HepG2 (cell line): ENCODE data around the gene ERMARD. TPM values are rescaled to one million over a fixed set of nuclear protein-coding genes. Genes with fewer than 3 reads are reported as not detected.

Experiments used
- BORCS8-MEF2B ChIP-seq: sonication (generic); formaldehyde crosslinking; IDR thresholded peaks from 2 replicates; pipeline ENCODE4 v1.8.0; 2022; ENCODE audit warnings: mild to moderate bottlenecking, missing genetic modification reagents
- CCDC6 ChIP-seq: sonication (generic); formaldehyde crosslinking; IDR thresholded peaks from 2 replicates; pipeline ENCODE4 v1.8.1; 2022; ENCODE audit warnings: mild to moderate bottlenecking, missing genetic modification reagents, moderate library complexity
- CREM ChIP-seq, 2 experiments: sonication (generic) in 1 of 2; formaldehyde crosslinking in 1 of 2; IDR thresholded peaks; 2 replicates each; pipeline versions ENCODE4 v1.4.0 to v1.6.1; 2016 to 2020; ENCODE audit warnings: antibody characterized with exemption in 1 of 2, mild to moderate bottlenecking in 1 of 2, missing genetic modification reagents in 1 of 2
- HNRNPK ChIP-seq: fragments of 200-400 bp; formaldehyde crosslinking; IDR thresholded peaks from 2 replicates; pipeline ENCODE4 v1.6.1; 2018; ENCODE audit warnings: low read length, low read depth, moderate library complexity, mild to moderate bottlenecking; ENCODE audit not compliant: poor library complexity, severe bottlenecking
- MYNN ChIP-seq: sonication (generic); formaldehyde crosslinking; IDR thresholded peaks from 2 replicates; pipeline ENCODE4 v1.4.0; 2020; ENCODE audit warnings: mild to moderate bottlenecking, low read depth, missing genetic modification reagents
- NCOA5 ChIP-seq: sonication (generic); formaldehyde crosslinking; IDR thresholded peaks from 2 replicates; pipeline ENCODE4 v1.4.0; 2020; ENCODE audit warnings: missing genetic modification reagents
- POLR2A ChIP-seq, 2 experiments: IDR thresholded peaks; 2 replicates each; pipeline ENCODE4 v1.6.1; 2011; ENCODE audit warnings: low read depth in 2 of 2, low read length in 2 of 2, mild to moderate bottlenecking in 1 of 2, moderate library complexity in 1 of 2; ENCODE audit not compliant: insufficient read depth in 1 of 2
- TARDBP ChIP-seq: sonication (generic); formaldehyde crosslinking; IDR thresholded peaks from 2 replicates; pipeline ENCODE4 v1.8.0; 2022; ENCODE audit warnings: mild to moderate bottlenecking, missing genetic modification reagents
- ZMAT3 ChIP-seq: sonication (generic); formaldehyde crosslinking; conservative IDR thresholded peaks from 2 replicates; pipeline ENCODE4 v1.7.0; 2021; ENCODE audit warnings: missing genetic modification reagents
- ZNF20 ChIP-seq: sonication (generic); formaldehyde crosslinking; IDR thresholded peaks from 2 replicates; pipeline ENCODE4 v1.4.0; 2020; ENCODE audit warnings: mild to moderate bottlenecking, moderate library complexity, missing genetic modification reagents
- ZNF547 ChIP-seq: sonication (generic); formaldehyde crosslinking; IDR thresholded peaks from 2 replicates; pipeline ENCODE4 v1.5.1; 2020; ENCODE audit warnings: mild to moderate bottlenecking, missing genetic modification reagents
- ZSCAN30 ChIP-seq: sonication (generic); formaldehyde crosslinking; IDR thresholded peaks from 2 replicates; pipeline ENCODE4 v1.5.0; 2020; ENCODE audit warnings: mild to moderate bottlenecking, missing genetic modification reagents
- polyA plus RNA-seq, 8 experiments: library from polyadenylated mRNA; depleted of rRNA in 3 of 8; stranded (reverse) in 7 of 8; unstranded in 1 of 8; fragments of >200 nt; fragmentation: Illumina TruSeq in 4 of 8; extraction: Trizol in 4 of 8; gene quantifications; 2 replicates each; pipeline versions ENCODE4 v1.2.1 to v1.2.3, GENCODE V29; 2011 to 2016; ENCODE audit warnings: low read depth in 4 of 8, missing spikeins in 1 of 8, mixed read lengths in 1 of 8; ENCODE audit not compliant: insufficient read depth in 1 of 8
- total RNA-seq, 5 experiments: library from RNA; depleted of rRNA; stranded (reverse); fragments of >200 nt; fragmentation: Illumina TruSeq; extraction: Trizol; gene quantifications; 2 replicates each; pipeline ENCODE4 v1.2.3, GENCODE V29; 2016; ENCODE audit warnings: low read depth in 1 of 5
- TF ChIP-seq, protein P1 (sequence below): IDR thresholded peaks from 2 replicates; pipeline ENCODE4 v1.6.1; 2016; ENCODE audit warnings: missing genetic modification reagents, missing compliant biosample characterization
- TF ChIP-seq, protein P2 (sequence below): sonication (generic); formaldehyde crosslinking; IDR thresholded peaks from 2 replicates; pipeline ENCODE4 v1.4.0; 2020; ENCODE audit warnings: mild to moderate bottlenecking, missing genetic modification reagents
- TF ChIP-seq, protein P3 (sequence below), 2 experiments: sonication (generic) in 1 of 2; formaldehyde crosslinking in 1 of 2; IDR thresholded peaks; 2 replicates each; pipeline versions ENCODE4 v1.5.1 to v1.6.1; 2011 to 2020; ENCODE audit warnings: borderline replicate concordance in 1 of 2, low read depth in 1 of 2, low read length in 1 of 2, mild to moderate bottlenecking in 1 of 2, missing genetic modification reagents in 1 of 2, moderate library complexity in 1 of 2
- TF ChIP-seq, protein P4 (sequence below): sonication (generic); formaldehyde crosslinking; IDR thresholded peaks from 2 replicates; pipeline ENCODE4 v1.9.0; 2021; ENCODE audit warnings: mild to moderate bottlenecking, missing genetic modification reagents

Gene ERMARD
- total and polyA plus RNA-seq, 2 of the 13 experiments (the other 11 are each of a cell fraction or from before 2014, with no cell fraction given), result 8.8 to 10.7 TPM

DNA sequence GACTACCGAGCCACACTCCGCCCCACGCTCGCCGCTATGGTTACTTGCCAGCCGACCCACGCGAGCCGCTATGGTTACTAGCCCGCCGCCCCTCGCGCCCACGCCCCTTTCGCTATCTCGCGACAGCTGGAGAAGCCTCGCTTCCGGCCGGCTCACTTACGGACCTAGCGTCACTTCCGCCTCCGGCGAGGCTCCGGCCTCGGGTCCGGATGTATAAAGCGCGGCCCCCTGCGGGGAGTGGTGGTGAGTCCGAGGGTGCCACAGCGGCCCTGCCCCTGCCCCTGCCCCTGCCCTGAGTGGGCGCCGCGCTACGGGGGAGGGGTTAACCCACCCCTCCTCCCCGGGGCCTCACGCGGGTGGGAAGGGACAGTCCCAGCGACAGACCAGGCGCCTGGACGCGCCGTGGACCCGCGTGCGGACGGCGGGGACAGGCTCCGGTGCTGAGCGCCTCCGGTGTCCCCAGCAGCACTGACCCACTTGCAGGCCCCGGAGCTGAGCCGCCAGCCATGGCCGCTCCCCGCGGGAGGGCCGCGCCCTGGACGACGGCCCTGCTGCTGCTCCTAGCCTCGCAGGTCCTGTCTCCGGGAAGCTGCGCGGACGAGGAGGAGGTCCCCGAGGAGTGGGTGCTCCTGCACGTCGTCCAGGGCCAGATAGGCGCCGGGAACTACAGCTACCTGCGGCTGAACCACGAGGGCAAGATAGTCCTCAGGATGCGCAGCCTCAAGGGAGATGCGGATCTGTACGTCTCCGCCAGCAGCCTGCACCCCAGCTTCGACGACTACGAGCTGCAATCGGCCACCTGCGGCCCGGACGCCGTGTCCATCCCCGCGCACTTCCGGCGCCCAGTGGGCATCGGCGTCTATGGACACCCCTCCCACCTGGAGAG lies 49.2 kb upstream of the ERMARD start, which contains the start of the genes C6orf120 and WDR27 (continued):
- TF ChIP-seq, protein P1, sequence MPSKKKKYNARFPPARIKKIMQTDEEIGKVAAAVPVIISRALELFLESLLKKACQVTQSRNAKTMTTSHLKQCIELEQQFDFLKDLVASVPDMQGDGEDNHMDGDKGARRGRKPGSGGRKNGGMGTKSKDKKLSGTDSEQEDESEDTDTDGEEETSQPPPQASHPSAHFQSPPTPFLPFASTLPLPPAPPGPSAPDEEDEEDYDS (CRISPR knock-in tag), result peak; percentile 96
- TF ChIP-seq, protein P2, sequence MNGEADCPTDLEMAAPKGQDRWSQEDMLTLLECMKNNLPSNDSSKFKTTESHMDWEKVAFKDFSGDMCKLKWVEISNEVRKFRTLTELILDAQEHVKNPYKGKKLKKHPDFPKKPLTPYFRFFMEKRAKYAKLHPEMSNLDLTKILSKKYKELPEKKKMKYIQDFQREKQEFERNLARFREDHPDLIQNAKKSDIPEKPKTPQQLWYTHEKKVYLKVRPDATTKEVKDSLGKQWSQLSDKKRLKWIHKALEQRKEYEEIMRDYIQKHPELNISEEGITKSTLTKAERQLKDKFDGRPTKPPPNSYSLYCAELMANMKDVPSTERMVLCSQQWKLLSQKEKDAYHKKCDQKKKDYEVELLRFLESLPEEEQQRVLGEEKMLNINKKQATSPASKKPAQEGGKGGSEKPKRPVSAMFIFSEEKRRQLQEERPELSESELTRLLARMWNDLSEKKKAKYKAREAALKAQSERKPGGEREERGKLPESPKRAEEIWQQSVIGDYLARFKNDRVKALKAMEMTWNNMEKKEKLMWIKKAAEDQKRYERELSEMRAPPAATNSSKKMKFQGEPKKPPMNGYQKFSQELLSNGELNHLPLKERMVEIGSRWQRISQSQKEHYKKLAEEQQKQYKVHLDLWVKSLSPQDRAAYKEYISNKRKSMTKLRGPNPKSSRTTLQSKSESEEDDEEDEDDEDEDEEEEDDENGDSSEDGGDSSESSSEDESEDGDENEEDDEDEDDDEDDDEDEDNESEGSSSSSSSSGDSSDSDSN (CRISPR knock-in tag), result peak; percentile 94
- TF ChIP-seq, protein P3, sequence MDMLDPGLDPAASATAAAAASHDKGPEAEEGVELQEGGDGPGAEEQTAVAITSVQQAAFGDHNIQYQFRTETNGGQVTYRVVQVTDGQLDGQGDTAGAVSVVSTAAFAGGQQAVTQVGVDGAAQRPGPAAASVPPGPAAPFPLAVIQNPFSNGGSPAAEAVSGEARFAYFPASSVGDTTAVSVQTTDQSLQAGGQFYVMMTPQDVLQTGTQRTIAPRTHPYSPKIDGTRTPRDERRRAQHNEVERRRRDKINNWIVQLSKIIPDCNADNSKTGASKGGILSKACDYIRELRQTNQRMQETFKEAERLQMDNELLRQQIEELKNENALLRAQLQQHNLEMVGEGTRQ (IDR thresholded peaks at IDR 0.05; ENCODE audit: low read depth, low read length), result 0 out of 2 replicates have a peak, but pooled peaks have one; percentile 10
- TF ChIP-seq, protein P3 (CRISPR knock-in tag; IDR thresholded peaks at IDR 0.05; ENCODE audit: borderline replicate concordance), result no peak; the same call in 1 of the 2 replicates
- TF ChIP-seq ZNF547 (CRISPR knock-in tag), result peak; percentile 79
- no peak for TF ChIP-seq MYNN (CRISPR knock-in tag)
- TF ChIP-seq ZSCAN30, result peak; percentile 91; the same call in 1 of the 2 replicates
- TF ChIP-seq CCDC6 (CRISPR knock-in tag), result 0 out of 2 replicates have a peak, but pooled peaks have one; percentile 36
- no peak for TF ChIP-seq NCOA5 (CRISPR knock-in tag)
- peak; percentile 86 for TF ChIP-seq CREM (IDR thresholded peaks at IDR 0.05)
- no peak for TF ChIP-seq CREM (CRISPR knock-in tag; IDR thresholded peaks at IDR 0.05)
- peak; percentile 87 to 96 for TF ChIP-seq POLR2A (IDR thresholded peaks at IDR 0.05; ENCODE audit: insufficient read depth in 1 of 2, low read depth in 2 of 2, low read length in 2 of 2)
- peak; percentile 91 for TF ChIP-seq HNRNPK
- TF ChIP-seq ZNF20 (CRISPR knock-in tag), result no peak
- TF ChIP-seq, protein P4, sequence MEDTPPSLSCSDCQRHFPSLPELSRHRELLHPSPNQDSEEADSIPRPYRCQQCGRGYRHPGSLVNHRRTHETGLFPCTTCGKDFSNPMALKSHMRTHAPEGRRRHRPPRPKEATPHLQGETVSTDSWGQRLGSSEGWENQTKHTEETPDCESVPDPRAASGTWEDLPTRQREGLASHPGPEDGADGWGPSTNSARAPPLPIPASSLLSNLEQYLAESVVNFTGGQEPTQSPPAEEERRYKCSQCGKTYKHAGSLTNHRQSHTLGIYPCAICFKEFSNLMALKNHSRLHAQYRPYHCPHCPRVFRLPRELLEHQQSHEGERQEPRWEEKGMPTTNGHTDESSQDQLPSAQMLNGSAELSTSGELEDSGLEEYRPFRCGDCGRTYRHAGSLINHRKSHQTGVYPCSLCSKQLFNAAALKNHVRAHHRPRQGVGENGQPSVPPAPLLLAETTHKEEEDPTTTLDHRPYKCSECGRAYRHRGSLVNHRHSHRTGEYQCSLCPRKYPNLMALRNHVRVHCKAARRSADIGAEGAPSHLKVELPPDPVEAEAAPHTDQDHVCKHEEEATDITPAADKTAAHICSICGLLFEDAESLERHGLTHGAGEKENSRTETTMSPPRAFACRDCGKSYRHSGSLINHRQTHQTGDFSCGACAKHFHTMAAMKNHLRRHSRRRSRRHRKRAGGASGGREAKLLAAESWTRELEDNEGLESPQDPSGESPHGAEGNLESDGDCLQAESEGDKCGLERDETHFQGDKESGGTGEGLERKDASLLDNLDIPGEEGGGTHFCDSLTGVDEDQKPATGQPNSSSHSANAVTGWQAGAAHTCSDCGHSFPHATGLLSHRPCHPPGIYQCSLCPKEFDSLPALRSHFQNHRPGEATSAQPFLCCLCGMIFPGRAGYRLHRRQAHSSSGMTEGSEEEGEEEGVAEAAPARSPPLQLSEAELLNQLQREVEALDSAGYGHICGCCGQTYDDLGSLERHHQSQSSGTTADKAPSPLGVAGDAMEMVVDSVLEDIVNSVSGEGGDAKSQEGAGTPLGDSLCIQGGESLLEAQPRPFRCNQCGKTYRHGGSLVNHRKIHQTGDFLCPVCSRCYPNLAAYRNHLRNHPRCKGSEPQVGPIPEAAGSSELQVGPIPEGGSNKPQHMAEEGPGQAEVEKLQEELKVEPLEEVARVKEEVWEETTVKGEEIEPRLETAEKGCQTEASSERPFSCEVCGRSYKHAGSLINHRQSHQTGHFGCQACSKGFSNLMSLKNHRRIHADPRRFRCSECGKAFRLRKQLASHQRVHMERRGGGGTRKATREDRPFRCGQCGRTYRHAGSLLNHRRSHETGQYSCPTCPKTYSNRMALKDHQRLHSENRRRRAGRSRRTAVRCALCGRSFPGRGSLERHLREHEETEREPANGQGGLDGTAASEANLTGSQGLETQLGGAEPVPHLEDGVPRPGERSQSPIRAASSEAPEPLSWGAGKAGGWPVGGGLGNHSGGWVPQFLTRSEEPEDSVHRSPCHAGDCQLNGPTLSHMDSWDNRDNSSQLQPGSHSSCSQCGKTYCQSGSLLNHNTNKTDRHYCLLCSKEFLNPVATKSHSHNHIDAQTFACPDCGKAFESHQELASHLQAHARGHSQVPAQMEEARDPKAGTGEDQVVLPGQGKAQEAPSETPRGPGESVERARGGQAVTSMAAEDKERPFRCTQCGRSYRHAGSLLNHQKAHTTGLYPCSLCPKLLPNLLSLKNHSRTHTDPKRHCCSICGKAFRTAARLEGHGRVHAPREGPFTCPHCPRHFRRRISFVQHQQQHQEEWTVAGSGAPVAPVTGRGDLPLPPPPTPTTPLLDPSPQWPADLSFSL (CRISPR knock-in tag), result peak; percentile 4; the same call in 1 of the 2 replicates
- peak; percentile 95 for TF ChIP-seq ZMAT3 (CRISPR knock-in tag)
- peak; percentile 93 for TF ChIP-seq TARDBP (CRISPR knock-in tag)
- TF ChIP-seq BORCS8-MEF2B (CRISPR knock-in tag), result peak; percentile 84
